Measurements from ENCODE around the gene RNF125. TPM values are rescaled to one million over a fixed set of nuclear protein-coding genes. Genes with fewer than 3 reads are reported as not detected.

Gene RNF125
- total and polyA plus RNA-seq, 2 donors (not counting 1 experiment from before 2014, with no cell fraction given), result 5.6 to 7.7 TPM

DNA sequence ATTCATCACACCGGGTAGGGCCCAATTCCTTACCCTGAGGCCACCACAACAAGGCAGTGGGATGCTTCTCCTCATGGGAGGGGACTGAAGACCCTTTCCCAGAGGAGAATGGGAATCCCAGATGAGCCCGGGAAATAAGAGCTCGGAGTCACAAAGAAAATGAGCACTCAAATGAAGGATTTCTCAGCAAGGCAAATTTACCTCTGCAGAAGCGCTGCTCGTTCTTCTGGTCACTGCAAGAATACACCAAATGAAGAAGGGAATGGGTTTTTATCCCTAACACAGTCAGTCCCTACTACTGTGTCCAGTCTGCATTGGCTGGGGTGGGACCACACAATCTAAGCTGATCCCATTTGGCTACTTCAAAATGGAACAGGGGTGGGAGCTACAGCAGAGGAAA lies 40.0 kb upstream of the RNF125 start:
- intact Hi-C loops (cut with micrococcal nuclease), result loop anchor here (10.0 kb wide), 1 partner anchor 54 kb away; no protein-coding TSS in a partner anchor
- no peak for TF ChIP-seq EZH2 (IDR thresholded peaks at IDR 0.05; ENCODE audit: borderline replicate concordance, insufficient read depth, low read depth, low read length, poor library complexity, severe bottlenecking)
- TF ChIP-seq, protein P1, sequence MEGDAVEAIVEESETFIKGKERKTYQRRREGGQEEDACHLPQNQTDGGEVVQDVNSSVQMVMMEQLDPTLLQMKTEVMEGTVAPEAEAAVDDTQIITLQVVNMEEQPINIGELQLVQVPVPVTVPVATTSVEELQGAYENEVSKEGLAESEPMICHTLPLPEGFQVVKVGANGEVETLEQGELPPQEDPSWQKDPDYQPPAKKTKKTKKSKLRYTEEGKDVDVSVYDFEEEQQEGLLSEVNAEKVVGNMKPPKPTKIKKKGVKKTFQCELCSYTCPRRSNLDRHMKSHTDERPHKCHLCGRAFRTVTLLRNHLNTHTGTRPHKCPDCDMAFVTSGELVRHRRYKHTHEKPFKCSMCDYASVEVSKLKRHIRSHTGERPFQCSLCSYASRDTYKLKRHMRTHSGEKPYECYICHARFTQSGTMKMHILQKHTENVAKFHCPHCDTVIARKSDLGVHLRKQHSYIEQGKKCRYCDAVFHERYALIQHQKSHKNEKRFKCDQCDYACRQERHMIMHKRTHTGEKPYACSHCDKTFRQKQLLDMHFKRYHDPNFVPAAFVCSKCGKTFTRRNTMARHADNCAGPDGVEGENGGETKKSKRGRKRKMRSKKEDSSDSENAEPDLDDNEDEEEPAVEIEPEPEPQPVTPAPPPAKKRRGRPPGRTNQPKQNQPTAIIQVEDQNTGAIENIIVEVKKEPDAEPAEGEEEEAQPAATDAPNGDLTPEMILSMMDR (IDR thresholded peaks at IDR 0.05), result no peak
- H3K36me3 ChIP-seq (replicated peaks in 1 of 2; ENCODE audit: control extremely low read depth in 1 of 2, control insufficient read depth in 1 of 2, extremely low read depth in 1 of 2, insufficient read depth in 2 of 2, low read length in 1 of 2), result no peaks in the 10 kb centered on the region
- H3K4me1 ChIP-seq (ENCODE audit: control insufficient read depth in 2 of 2, insufficient read depth in 2 of 2, low read length in 2 of 2), result no peaks in the 10 kb centered on the region
- H3K4me3 ChIP-seq (ENCODE audit: control extremely low read depth in 1 of 5, extremely low read depth in 1 of 5, insufficient read depth in 1 of 5, low read depth in 2 of 5, low read length in 4 of 5), result no peak overlapping the region
- Mint-ChIP-seq H3K27me3 (no peaks in the 10 kb centered on the region), H3K4me1 (no peaks in the 10 kb centered on the region), H3K27ac (no peak overlapping the region), H3K9me3 (ENCODE audit: insufficient read depth) (peaks cover 14% of the 10 kb centered on the region), H3K4me3 (no peak overlapping the region)
- no peak for DNase-seq
- H3K79me2 ChIP-seq (ENCODE audit: control insufficient read depth, insufficient read depth, low read length), result no peaks in the 10 kb centered on the region
- no peak for ATAC-seq (ENCODE audit: low read depth)
- 91% methylated on average over 4 of the region's 5 CpGs for WGBS (ENCODE audit: insufficient coverage)
- H3K9ac ChIP-seq (ENCODE audit: low read length), result no peak overlapping the region
- POLR2A ChIA-PET, result no interaction called here
- no peak overlapping the region for H2AFZ ChIP-seq (ENCODE audit: insufficient read depth, low read depth, low read length, poor library complexity, severe bottlenecking)
- no peaks in the 10 kb centered on the region for H4K20me1 ChIP-seq (ENCODE audit: control insufficient read depth, insufficient read depth, low read length, poor library complexity, severe bottlenecking)
- no peak overlapping the region for H3K4me2 ChIP-seq (replicated peaks; ENCODE audit: low read depth, low read length, poor library complexity, severe bottlenecking)
- H3K9me3 ChIP-seq (ENCODE audit: control extremely low read depth in 1 of 3, control insufficient read depth in 2 of 3, insufficient read depth in 1 of 3, low read length in 2 of 3), result peaks cover 8 to 25% (median 22%) of the 10 kb centered on the region in 3 donors
- no peak overlapping the region for H3K27ac ChIP-seq (ENCODE audit: low read length in 2 of 2)
- H3K27me3 ChIP-seq (replicated peaks in 1 of 4; ENCODE audit: control extremely low read depth in 1 of 4, control insufficient read depth in 3 of 4, insufficient read depth in 4 of 4, low read length in 3 of 4), result no peaks in the 10 kb centered on the region
- CTCF ChIA-PET, result interaction anchor here (0.6 kb wide), 1 partner anchor 46 kb away, joined by 3 read pairs; no protein-coding TSS in a partner anchor

- H3K4me2 ChIP-seq (replicated peaks; ENCODE audit: low read depth, low read length, poor library complexity, severe bottlenecking), result no peak overlapping the region
- no peak overlapping the region for H3K27ac ChIP-seq (ENCODE audit: low read length in 2 of 2)
- H3K4me1 ChIP-seq (ENCODE audit: control insufficient read depth in 2 of 2, insufficient read depth in 2 of 2, low read length in 2 of 2), result no peaks in the 10 kb centered on the region
- H3K27ac Mint-ChIP-seq, result no peak overlapping the region
- no peaks in the 10 kb centered on the region for H3K27me3 Mint-ChIP-seq
- no peak for ATAC-seq (ENCODE audit: low read depth)
- peaks cover 7% of the 10 kb centered on the region for H3K9me3 Mint-ChIP-seq (ENCODE audit: insufficient read depth)
- no peak overlapping the region for H3K4me3 Mint-ChIP-seq
- no peak for DNase-seq
- intact Hi-C loops (cut with micrococcal nuclease), result loop anchor here (10.0 kb wide), 1 partner anchor 55 kb away; no protein-coding TSS in a partner anchor
- H3K36me3 ChIP-seq (replicated peaks in 1 of 2; ENCODE audit: control extremely low read depth in 1 of 2, control insufficient read depth in 1 of 2, extremely low read depth in 1 of 2, insufficient read depth in 2 of 2, low read length in 1 of 2), result no peaks in the 10 kb centered on the region
- no CpG with 5 or more reads among the region's 2 CpGs for WGBS (ENCODE audit: insufficient coverage)
- H2AFZ ChIP-seq (ENCODE audit: insufficient read depth, low read depth, low read length, poor library complexity, severe bottlenecking), result no peak overlapping the region
- H3K27me3 ChIP-seq (replicated peaks in 1 of 4; ENCODE audit: control extremely low read depth in 1 of 4, control insufficient read depth in 3 of 4, insufficient read depth in 4 of 4, low read length in 3 of 4), result no peaks in the 10 kb centered on the region
- CTCF ChIA-PET, result no interaction called here
- H3K9ac ChIP-seq (ENCODE audit: low read length), result no peak overlapping the region
- no peak overlapping the region for H3K4me3 ChIP-seq (ENCODE audit: control extremely low read depth in 1 of 5, extremely low read depth in 1 of 5, insufficient read depth in 1 of 5, low read depth in 2 of 5, low read length in 4 of 5)
- TF ChIP-seq, protein P1 (IDR thresholded peaks at IDR 0.05), result no peak
- no peak for TF ChIP-seq EZH2 (IDR thresholded peaks at IDR 0.05; ENCODE audit: borderline replicate concordance, insufficient read depth, low read depth, low read length, poor library complexity, severe bottlenecking)
- no peaks in the 10 kb centered on the region for H4K20me1 ChIP-seq (ENCODE audit: control insufficient read depth, insufficient read depth, low read length, poor library complexity, severe bottlenecking)
- no peaks in the 10 kb centered on the region for H3K4me1 Mint-ChIP-seq
- H3K79me2 ChIP-seq (ENCODE audit: control insufficient read depth, insufficient read depth, low read length), result no peaks in the 10 kb centered on the region
- POLR2A ChIA-PET, result no interaction called here
- peaks cover 4 to 15% (median 11%) of the 10 kb centered on the region in 3 donors for H3K9me3 ChIP-seq (ENCODE audit: control extremely low read depth in 1 of 3, control insufficient read depth in 2 of 3, insufficient read depth in 1 of 3, low read length in 2 of 3)
Measured at GRCh38 chr18:31979714-31980113, 38.9 kb upstream of the RNF125 start.

Measured in B cell (primary cell).